Measurements from ENCODE around the gene OCEL1.

Gene OCEL1

GRCh38 chr19:17234911-17235299 is 8.9 kb downstream of the OCEL1 start:
- DNase-seq: peak; percentile 71
- Histone ChIP-seq H3K36me3 (peaks cover 91% of the 10 kb centered on the region), H3K27me3 (ENCODE audit: insufficient read depth, low read depth, severe bottlenecking) (no peaks in the 10 kb centered on the region), H3K9me3 (ENCODE audit: severe bottlenecking) (no peaks in the 10 kb centered on the region), H3K4me3 (ENCODE audit: low read depth, low read length) (peak overlapping the region; percentile 54), H3K27ac (peak overlapping the region; percentile 93)
- no peak for TF ChIP-seq CTCF (IDR thresholded peaks at IDR 0.05; ENCODE audit: low read depth, low read length)

GRCh38 chr19:17235300-17235970 is 9.4 kb downstream of the OCEL1 start:
- DNase-seq: peak; percentile 71
- Histone ChIP-seq H3K36me3 (peaks cover 89% of the 10 kb centered on the region), H3K9me3 (ENCODE audit: severe bottlenecking) (no peaks in the 10 kb centered on the region), H3K27me3 (ENCODE audit: insufficient read depth, low read depth, severe bottlenecking) (no peaks in the 10 kb centered on the region), H3K4me3 (ENCODE audit: low read depth, low read length) (peak overlapping the region; percentile 54), H3K27ac (peak overlapping the region; percentile 93)
- peak; percentile 56 for TF ChIP-seq CTCF (IDR thresholded peaks at IDR 0.05; ENCODE audit: low read depth, low read length)

- DNase-seq: peak; percentile 79
- Histone ChIP-seq H3K36me3 (peaks cover 88% of the 10 kb centered on the region), H3K4me3 (ENCODE audit: low read depth, low read length) (peak overlapping the region; percentile 54)
Observed at GRCh38 chr19:17235971-17236777, 10.1 kb downstream of the OCEL1 start.

GRCh38 chr19:17236811-17237543 is 11.0 kb downstream of the OCEL1 start:
- TF ChIP-seq CTCF (IDR thresholded peaks at IDR 0.05; ENCODE audit: low read depth, low read length): no peak
- DNase-seq: no peak
- H3K27me3 ChIP-seq (ENCODE audit: insufficient read depth, low read depth, severe bottlenecking): no peaks in the 10 kb centered on the region
- no peaks in the 10 kb centered on the region for H3K9me3 ChIP-seq (ENCODE audit: severe bottlenecking)
- no peak overlapping the region for H3K4me3 ChIP-seq (ENCODE audit: low read depth, low read length)
- H3K36me3 ChIP-seq: peaks cover 80% of the 10 kb centered on the region
- peak overlapping the region; percentile 72 for H3K27ac ChIP-seq

More at GRCh38 chr19:17235971-17236777, 10.1 kb downstream of the OCEL1 start:
- TF ChIP-seq CTCF (IDR thresholded peaks at IDR 0.05; ENCODE audit: low read depth, low read length): no peak
- H3K9me3 ChIP-seq (ENCODE audit: severe bottlenecking): no peaks in the 10 kb centered on the region
- no peaks in the 10 kb centered on the region for H3K27me3 ChIP-seq (ENCODE audit: insufficient read depth, low read depth, severe bottlenecking)
- H3K27ac ChIP-seq: peak overlapping the region; percentile 93

GRCh38 chr19:17237747-17238706 is 12.0 kb downstream of the OCEL1 start:
- DNase-seq: no peak
- Histone ChIP-seq H3K36me3 (peaks cover 72% of the 10 kb centered on the region), H3K4me3 (ENCODE audit: low read depth, low read length) (no peak overlapping the region), H3K9me3 (ENCODE audit: severe bottlenecking) (no peaks in the 10 kb centered on the region), H3K27me3 (ENCODE audit: insufficient read depth, low read depth, severe bottlenecking) (no peaks in the 10 kb centered on the region), H3K27ac (peak overlapping the region; percentile 89)
- no peak for TF ChIP-seq CTCF (IDR thresholded peaks at IDR 0.05; ENCODE audit: low read depth, low read length)
